Measurements from ENCODE around the gene MOV10. TPM values are rescaled to one million over a fixed set of nuclear protein-coding genes. Genes with fewer than 3 reads are reported as not detected.

Gene MOV10
- total and polyA plus RNA-seq, 2 of the 13 experiments (the other 11 are each of a cell fraction or from before 2014, with no cell fraction given): 56.4 to 58.2 TPM

DNA sequence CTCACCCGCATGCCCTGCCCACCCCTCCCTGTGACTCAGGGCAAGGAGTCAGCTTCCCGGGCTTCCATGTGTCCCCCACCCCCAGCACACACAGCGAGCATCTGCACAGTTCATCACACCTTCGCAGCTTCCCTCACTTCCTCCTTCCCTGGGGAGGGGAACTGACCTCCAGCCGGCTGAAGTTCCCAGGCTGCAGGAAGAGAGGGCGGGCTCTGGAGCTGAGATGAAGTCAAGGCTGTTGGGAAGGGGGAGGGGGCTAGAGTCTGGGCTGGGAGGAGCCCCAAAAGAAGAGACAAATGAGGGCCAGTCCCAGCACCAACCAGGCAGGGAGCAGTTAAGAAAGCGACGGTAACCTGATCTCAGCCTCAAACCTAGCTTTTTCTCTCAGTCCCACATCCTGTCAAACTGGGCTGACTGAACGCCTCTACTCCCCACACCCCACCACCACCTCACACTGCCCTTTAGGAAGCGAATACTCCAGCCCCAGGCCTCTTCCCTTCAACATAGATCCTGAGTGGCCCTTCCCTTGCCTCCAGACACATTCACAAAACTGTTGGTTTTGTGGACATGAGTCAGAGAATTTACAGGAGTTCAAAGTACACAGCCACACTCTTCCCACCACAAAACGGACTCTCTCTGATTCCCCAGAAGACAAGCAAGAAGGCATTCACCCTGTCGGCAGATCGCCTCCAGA is 30.6 kb downstream of the MOV10 start (continued):
- TF ChIP-seq, protein P1, sequence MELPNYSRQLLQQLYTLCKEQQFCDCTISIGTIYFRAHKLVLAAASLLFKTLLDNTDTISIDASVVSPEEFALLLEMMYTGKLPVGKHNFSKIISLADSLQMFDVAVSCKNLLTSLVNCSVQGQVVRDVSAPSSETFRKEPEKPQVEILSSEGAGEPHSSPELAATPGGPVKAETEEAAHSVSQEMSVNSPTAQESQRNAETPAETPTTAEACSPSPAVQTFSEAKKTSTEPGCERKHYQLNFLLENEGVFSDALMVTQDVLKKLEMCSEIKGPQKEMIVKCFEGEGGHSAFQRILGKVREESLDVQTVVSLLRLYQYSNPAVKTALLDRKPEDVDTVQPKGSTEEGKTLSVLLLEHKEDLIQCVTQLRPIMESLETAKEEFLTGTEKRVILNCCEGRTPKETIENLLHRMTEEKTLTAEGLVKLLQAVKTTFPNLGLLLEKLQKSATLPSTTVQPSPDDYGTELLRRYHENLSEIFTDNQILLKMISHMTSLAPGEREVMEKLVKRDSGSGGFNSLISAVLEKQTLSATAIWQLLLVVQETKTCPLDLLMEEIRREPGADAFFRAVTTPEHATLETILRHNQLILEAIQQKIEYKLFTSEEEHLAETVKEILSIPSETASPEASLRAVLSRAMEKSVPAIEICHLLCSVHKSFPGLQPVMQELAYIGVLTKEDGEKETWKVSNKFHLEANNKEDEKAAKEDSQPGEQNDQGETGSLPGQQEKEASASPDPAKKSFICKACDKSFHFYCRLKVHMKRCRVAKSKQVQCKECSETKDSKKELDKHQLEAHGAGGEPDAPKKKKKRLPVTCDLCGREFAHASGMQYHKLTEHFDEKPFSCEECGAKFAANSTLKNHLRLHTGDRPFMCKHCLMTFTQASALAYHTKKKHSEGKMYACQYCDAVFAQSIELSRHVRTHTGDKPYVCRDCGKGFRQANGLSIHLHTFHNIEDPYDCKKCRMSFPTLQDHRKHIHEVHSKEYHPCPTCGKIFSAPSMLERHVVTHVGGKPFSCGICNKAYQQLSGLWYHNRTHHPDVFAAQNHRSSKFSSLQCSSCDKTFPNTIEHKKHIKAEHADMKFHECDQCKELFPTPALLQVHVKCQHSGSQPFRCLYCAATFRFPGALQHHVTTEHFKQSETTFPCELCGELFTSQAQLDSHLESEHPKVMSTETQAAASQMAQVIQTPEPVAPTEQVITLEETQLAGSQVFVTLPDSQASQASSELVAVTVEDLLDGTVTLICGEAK (IDR thresholded peaks at IDR 0.05): no peak
- TF ChIP-seq, protein P1 (CRISPR knock-in tag; IDR thresholded peaks at IDR 0.05): peak; percentile 44; the same call in 1 of the 2 replicates
- TF ChIP-seq PHF20 (CRISPR knock-in tag; IDR thresholded peaks at IDR 0.05) (0 out of 2 replicates have a peak, but pooled peaks have one; percentile 2), FIP1L1 (IDR thresholded peaks at IDR 0.05; ENCODE audit: borderline replicate concordance, insufficient read depth, low read depth, low read length) (no peak), NFRKB (IDR thresholded peaks at IDR 0.05) (no peak), NFE2L2 (IDR thresholded peaks at IDR 0.05; ENCODE audit: low read length) (no peak), SCMH1 (CRISPR knock-in tag; IDR thresholded peaks at IDR 0.05; ENCODE audit: borderline replicate concordance) (no peak), IRX3 (CRISPR knock-in tag; IDR thresholded peaks at IDR 0.05; ENCODE audit: borderline replicate concordance, low read depth) (no peak), RFX3 (CRISPR knock-in tag; IDR thresholded peaks at IDR 0.05) (no peak), HDAC1 (CRISPR knock-in tag; IDR thresholded peaks at IDR 0.05) (peak; percentile 50), SP4 (CRISPR knock-in tag; IDR thresholded peaks at IDR 0.05) (no peak; the same call in 1 of the 2 replicates)
- TF ChIP-seq, protein P2, sequence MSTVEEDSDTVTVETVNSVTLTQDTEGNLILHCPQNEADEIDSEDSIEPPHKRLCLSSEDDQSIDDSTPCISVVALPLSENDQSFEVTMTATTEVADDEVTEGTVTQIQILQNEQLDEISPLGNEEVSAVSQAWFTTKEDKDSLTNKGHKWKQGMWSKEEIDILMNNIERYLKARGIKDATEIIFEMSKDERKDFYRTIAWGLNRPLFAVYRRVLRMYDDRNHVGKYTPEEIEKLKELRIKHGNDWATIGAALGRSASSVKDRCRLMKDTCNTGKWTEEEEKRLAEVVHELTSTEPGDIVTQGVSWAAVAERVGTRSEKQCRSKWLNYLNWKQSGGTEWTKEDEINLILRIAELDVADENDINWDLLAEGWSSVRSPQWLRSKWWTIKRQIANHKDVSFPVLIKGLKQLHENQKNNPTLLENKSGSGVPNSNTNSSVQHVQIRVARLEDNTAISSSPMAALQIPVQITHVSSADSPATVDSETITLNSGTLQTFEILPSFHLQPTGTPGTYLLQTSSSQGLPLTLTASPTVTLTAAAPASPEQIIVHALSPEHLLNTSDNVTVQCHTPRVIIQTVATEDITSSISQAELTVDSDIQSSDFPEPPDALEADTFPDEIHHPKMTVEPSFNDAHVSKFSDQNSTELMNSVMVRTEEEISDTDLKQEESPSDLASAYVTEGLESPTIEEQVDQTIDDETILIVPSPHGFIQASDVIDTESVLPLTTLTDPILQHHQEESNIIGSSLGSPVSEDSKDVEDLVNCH (CRISPR knock-in tag; IDR thresholded peaks at IDR 0.05): no peak
- TF ChIP-seq, protein P3, sequence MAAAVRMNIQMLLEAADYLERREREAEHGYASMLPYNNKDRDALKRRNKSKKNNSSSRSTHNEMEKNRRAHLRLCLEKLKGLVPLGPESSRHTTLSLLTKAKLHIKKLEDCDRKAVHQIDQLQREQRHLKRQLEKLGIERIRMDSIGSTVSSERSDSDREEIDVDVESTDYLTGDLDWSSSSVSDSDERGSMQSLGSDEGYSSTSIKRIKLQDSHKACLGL (CRISPR knock-in tag; IDR thresholded peaks at IDR 0.05): no peak
- TF ChIP-seq, protein P4, sequence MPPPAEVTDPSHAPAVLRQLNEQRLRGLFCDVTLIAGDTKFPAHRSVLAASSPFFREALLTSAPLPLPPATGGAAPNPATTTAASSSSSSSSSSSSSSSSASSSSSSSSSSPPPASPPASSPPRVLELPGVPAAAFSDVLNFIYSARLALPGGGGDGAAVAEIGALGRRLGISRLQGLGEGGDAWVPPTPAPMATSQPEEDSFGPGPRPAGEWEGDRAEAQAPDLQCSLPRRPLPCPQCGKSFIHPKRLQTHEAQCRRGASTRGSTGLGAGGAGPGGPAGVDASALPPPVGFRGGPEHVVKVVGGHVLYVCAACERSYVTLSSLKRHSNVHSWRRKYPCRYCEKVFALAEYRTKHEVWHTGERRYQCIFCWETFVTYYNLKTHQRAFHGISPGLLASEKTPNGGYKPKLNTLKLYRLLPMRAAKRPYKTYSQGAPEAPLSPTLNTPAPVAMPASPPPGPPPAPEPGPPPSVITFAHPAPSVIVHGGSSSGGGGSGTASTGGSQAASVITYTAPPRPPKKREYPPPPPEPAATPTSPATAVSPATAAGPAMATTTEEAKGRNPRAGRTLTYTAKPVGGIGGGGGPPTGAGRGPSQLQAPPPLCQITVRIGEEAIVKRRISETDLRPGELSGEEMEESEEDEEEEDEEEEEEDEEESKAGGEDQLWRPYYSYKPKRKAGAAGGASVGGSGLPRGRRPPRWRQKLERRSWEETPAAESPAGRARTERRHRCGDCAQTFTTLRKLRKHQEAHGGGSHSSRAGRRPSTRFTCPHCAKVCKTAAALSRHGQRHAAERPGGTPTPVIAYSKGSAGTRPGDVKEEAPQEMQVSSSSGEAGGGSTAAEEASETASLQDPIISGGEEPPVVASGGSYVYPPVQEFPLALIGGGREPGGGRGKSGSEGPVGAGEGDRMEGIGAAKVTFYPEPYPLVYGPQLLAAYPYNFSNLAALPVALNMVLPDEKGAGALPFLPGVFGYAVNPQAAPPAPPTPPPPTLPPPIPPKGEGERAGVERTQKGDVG (CRISPR knock-in tag; IDR thresholded peaks at IDR 0.05; ENCODE audit: borderline replicate concordance): no peak
